IMR-90 (cell line): ENCODE data around the gene ADGRD1. TPM values are rescaled to one million over a fixed set of nuclear protein-coding genes. Genes with fewer than 3 reads are reported as not detected.

Experiments
- ATAC-seq: fragments of 200-7000 bp; cut with Tn5 transposase; 2 replicates; pipeline ENCODE4 v1.9.1; 2020; ENCODE audit warnings: low read depth, mild to moderate bottlenecking, moderate library complexity
- BruUV-seq: library from RNA; stranded (reverse); fragments of 400-500 nt; replicated peaks from 2 replicates; lab custom pipeline; 2021; lab: Mats Ljungman, UMichigan
- CTCF ChIA-PET: fragments of 300-600 bp; formaldehyde crosslinking; extraction: SDS; loops from one replicate; lab custom pipeline; 2021; ENCODE audit warnings: antibody characterized with exemption; lab: Yijun Ruan, JAX
- POLR2A ChIA-PET: fragments of 300-600 bp; sonication (Branson Sonifier 250); formaldehyde crosslinking; loops from one replicate; lab custom pipeline; 2022; ENCODE audit warnings: antibody characterized with exemption; ENCODE audit not compliant: unreplicated experiment; lab: Charles Lee
- DNase-seq: peaks from one replicate; pipeline ENCODE4 v3.0.0; 2013
- H2AFZ ChIP-seq: replicated peaks from 2 replicates; pipeline ENCODE3; 2013; ENCODE audit warnings: low read length, mild to moderate bottlenecking; ENCODE audit not compliant: poor library complexity
- H2AK5ac ChIP-seq: 2 replicates; pipeline ENCODE4 v1.6.1; 2013; ENCODE audit warnings: low read depth, low read length, inconsistent platforms
- H2AK9ac ChIP-seq: replicated peaks from 2 replicates; pipeline ENCODE3; 2013; ENCODE audit warnings: mild to moderate bottlenecking, low read depth, low read length, moderate library complexity; ENCODE audit not compliant: poor library complexity
- H2BK120ac ChIP-seq: 2 replicates; pipeline ENCODE4 v1.6.1; 2013; ENCODE audit warnings: low read depth, low read length, inconsistent platforms
- H2BK15ac ChIP-seq: 3 replicates; pipeline ENCODE4 v1.6.1; 2013; ENCODE audit warnings: low read depth, low read length, inconsistent platforms
- H2BK20ac ChIP-seq: 2 replicates; pipeline ENCODE4 v1.6.1; 2013; ENCODE audit warnings: low read depth, mild to moderate bottlenecking, inconsistent platforms, low read length, moderate library complexity
- H2BK5ac ChIP-seq: 2 replicates; pipeline ENCODE4 v1.6.1; 2013; ENCODE audit warnings: mild to moderate bottlenecking, low read depth, low read length, inconsistent platforms; ENCODE audit not compliant: poor library complexity, severe bottlenecking
- H3K14ac ChIP-seq: replicated peaks from 2 replicates; pipeline ENCODE4 v1.6.1; 2013; ENCODE audit warnings: low read depth, low read length, inconsistent platforms
- H3K18ac ChIP-seq: 2 replicates; pipeline ENCODE4 v1.6.1; 2013; ENCODE audit warnings: low read depth, low read length, control low read depth
- H3K23ac ChIP-seq: 2 replicates; pipeline ENCODE4 v1.6.1; 2013; ENCODE audit warnings: low read depth, low read length, inconsistent platforms
- H3K27ac ChIP-seq: 2 replicates; pipeline ENCODE4 v1.5.1; 2013; ENCODE audit warnings: mild to moderate bottlenecking, control low read depth, low read length; ENCODE audit not compliant: insufficient read depth
- H3K27me3 ChIP-seq: 2 replicates; pipeline ENCODE4 v1.6.1; 2013; ENCODE audit warnings: low read length; ENCODE audit not compliant: control insufficient read depth, insufficient read depth
- H3K36me3 ChIP-seq: 2 replicates; pipeline ENCODE4 v1.6.1; 2013; ENCODE audit warnings: low read length, mixed read lengths; ENCODE audit not compliant: control insufficient read depth, insufficient read depth
- H3K4ac ChIP-seq: 2 replicates; pipeline ENCODE4 v1.6.1; 2013; ENCODE audit warnings: low read depth, low read length, inconsistent platforms
- H3K4me1 ChIP-seq: 2 replicates; pipeline ENCODE4 v1.6.1; 2013; ENCODE audit warnings: low read length, mixed read lengths; ENCODE audit not compliant: control insufficient read depth, insufficient read depth
- H3K4me2 ChIP-seq: 2 replicates; pipeline ENCODE4 v1.6.1; 2013; ENCODE audit warnings: low read depth, mild to moderate bottlenecking, control low read depth, low read length, moderate library complexity
- H3K4me3 ChIP-seq: 2 replicates; pipeline ENCODE4 v1.5.1; 2013; ENCODE audit warnings: low read depth, mild to moderate bottlenecking, control low read depth, low read length, moderate library complexity; ENCODE audit not compliant: insufficient read depth
- H3K56ac ChIP-seq: 2 replicates; pipeline ENCODE4 v1.6.1; 2013; ENCODE audit warnings: low read length, inconsistent platforms; ENCODE audit not compliant: insufficient read depth; ENCODE audit errors: extremely low read depth
- H3K79me1 ChIP-seq, 2 experiments: 2 replicates each; pipeline ENCODE4 v1.6.1; 2013; ENCODE audit warnings: low read length in 2 of 2, inconsistent platforms in 1 of 2, low read depth in 1 of 2
- H3K9ac ChIP-seq: 2 replicates; pipeline ENCODE4 v1.6.1; 2013; ENCODE audit warnings: low read depth, low read length, control low read depth
- H3K9me1 ChIP-seq: 2 replicates; pipeline ENCODE4 v1.6.1; 2013; ENCODE audit warnings: low read length, inconsistent platforms; ENCODE audit not compliant: insufficient read depth
- H3K9me3 ChIP-seq: 2 replicates; pipeline ENCODE4 v1.6.1; 2013; ENCODE audit warnings: low read length; ENCODE audit not compliant: control insufficient read depth, insufficient read depth
- H4K20me1 ChIP-seq: 2 replicates; pipeline ENCODE4 v1.6.1; 2013; ENCODE audit warnings: low read length, inconsistent platforms; ENCODE audit not compliant: insufficient read depth
- H4K5ac ChIP-seq: 2 replicates; pipeline ENCODE4 v1.6.1; 2013; ENCODE audit warnings: mild to moderate bottlenecking, low read depth, low read length, control low read depth
- H4K8ac ChIP-seq, 2 experiments: 2 replicates each; pipeline ENCODE4 v1.6.1; 2013; ENCODE audit warnings: low read depth in 2 of 2, low read length in 2 of 2, control low read depth in 1 of 2, inconsistent platforms in 1 of 2
- H4K91ac ChIP-seq: 2 replicates; pipeline ENCODE4 v1.6.1; 2013; ENCODE audit warnings: low read depth, low read length, inconsistent platforms; ENCODE audit not compliant: insufficient read depth
- BHLHE40 ChIP-seq: fragments of 150-350 bp; IDR thresholded peaks from 2 replicates; pipeline ENCODE4 v1.6.1; 2016; ENCODE audit warnings: mild to moderate bottlenecking, low read depth, low read length
- CHD1 ChIP-seq: IDR thresholded peaks from 2 replicates; pipeline ENCODE4 v1.6.1; 2012; ENCODE audit warnings: low read depth, low read length, improper control_type of control experiment
- CTCF ChIP-seq: conservative IDR thresholded peaks from 2 replicates; pipeline ENCODE4 v1.5.1; 2012; ENCODE audit warnings: mild to moderate bottlenecking, low read depth, low read length, improper control_type of control experiment
- FOS ChIP-seq: fragments of 150-350 bp; IDR thresholded peaks from 2 replicates; pipeline ENCODE4 v1.6.1; 2016; ENCODE audit warnings: low read depth, low read length
- MAFK ChIP-seq: IDR thresholded peaks from 2 replicates; pipeline ENCODE4 v1.6.1; 2012; ENCODE audit warnings: low read depth, low read length, improper control_type of control experiment
- MAZ ChIP-seq: IDR thresholded peaks from 2 replicates; pipeline ENCODE4 v1.6.1; 2012; ENCODE audit warnings: low read depth, mild to moderate bottlenecking, low read length, improper control_type of control experiment, moderate library complexity, borderline replicate concordance
- MXI1 ChIP-seq: IDR thresholded peaks from 2 replicates; pipeline ENCODE4 v1.6.1; 2012; ENCODE audit warnings: low read depth, mild to moderate bottlenecking, low read length, moderate library complexity, borderline replicate concordance
- POLR2A ChIP-seq: IDR thresholded peaks from 2 replicates; pipeline ENCODE4 v1.6.1; 2012; ENCODE audit warnings: mild to moderate bottlenecking, low read depth, low read length
- RAD21 ChIP-seq: IDR thresholded peaks from 2 replicates; pipeline ENCODE4 v1.6.1; 2012; ENCODE audit warnings: low read length, improper control_type of control experiment
- RCOR1 ChIP-seq: IDR thresholded peaks from 2 replicates; pipeline ENCODE4 v1.6.1; 2012; ENCODE audit warnings: mild to moderate bottlenecking, low read length, improper control_type of control experiment; ENCODE audit not compliant: insufficient replicate concordance
- RFX5 ChIP-seq: IDR thresholded peaks from 2 replicates; pipeline ENCODE4 v1.8.0; 2012; ENCODE audit warnings: low read depth, mild to moderate bottlenecking, low read length, moderate library complexity
- WGBS, 2 experiments: methylation state at CpG; one replicate each; pipeline versions ENCODE4 v1.1.5 to v1.1.7; 2013; ENCODE audit warnings: missing lambda C conversion rate in 2 of 2; ENCODE audit not compliant: insufficient read length in 1 of 2; ENCODE audit errors: extremely low coverage in 2 of 2; 5-methylcytosine and 5-hydroxymethylcytosine counted together
- dilution Hi-C: fragments of 300-500 bp; cut with HindIII; formaldehyde crosslinking; loops from one replicate; pipeline ENCODE4 v1.14.3; 2018; ENCODE audit warnings: low sequenced_read_pairs; ENCODE audit not compliant: unreplicated experiment
- in situ Hi-C: fragments of 300-500 bp; cut with MboI; formaldehyde crosslinking; loops from 3 replicates; pipeline ENCODE4 v1.14.3; 2019; ENCODE audit warnings: low sequenced_read_pairs, inconsistent platforms, mixed read lengths
- intact Hi-C: fragments of 100-400 bp; cut with micrococcal nuclease; formaldehyde crosslinking; loops from 2 replicates; pipeline ENCODE4 v1.10.0; 2022
- polyA plus RNA-seq, 3 experiments: library from polyadenylated mRNA; depleted of rRNA; stranded (reverse); fragments of >200 nt; gene quantifications; 2 replicates each; pipeline ENCODE4 v1.2.3, GENCODE V29; 2012; ENCODE audit warnings: low replicate concordance in 1 of 3
- total RNA-seq: library from RNA; depleted of rRNA; stranded (reverse); fragments of >200 nt; gene quantifications from 2 replicates; pipeline ENCODE4 v1.2.3, GENCODE V29; 2012

Gene ADGRD1
- total and polyA plus RNA-seq, 2 of the 4 experiments (the other 2 are of a cell fraction): not detected

- H2AK9ac ChIP-seq: no peak overlapping the region
- ATAC-seq: no peak
- no peak overlapping the region for H3K27ac ChIP-seq
- H3K18ac ChIP-seq: no peak overlapping the region
- no peak overlapping the region for H3K4me2 ChIP-seq
- H3K4me3 ChIP-seq: no peak overlapping the region
- CTCF ChIA-PET: no interaction called here
- H3K4ac ChIP-seq: no peak overlapping the region
- H3K9ac ChIP-seq: no peak overlapping the region
- TF ChIP-seq RAD21 (no peak), POLR2A (no peak), FOS (no peak), RCOR1 (no peak), CHD1 (no peak), MAZ (no peak), RFX5 (no peak), BHLHE40 (no peak), MXI1 (no peak), CTCF (no peak), MAFK (no peak)
- no peak overlapping the region for H2AK5ac ChIP-seq
- H3K79me1 ChIP-seq: no peaks in the 10 kb centered on the region
- peaks cover 38% of the 10 kb centered on the region for H3K9me3 ChIP-seq
- no peak overlapping the region for H4K91ac ChIP-seq
- no peak overlapping the region for H2BK120ac ChIP-seq
- no peak overlapping the region for H3K56ac ChIP-seq
- no peak overlapping the region for H4K5ac ChIP-seq
- in situ Hi-C loops: no loop called here
- no peaks in the 10 kb centered on the region for H3K36me3 ChIP-seq
- H3K9me1 ChIP-seq: no peaks in the 10 kb centered on the region
- WGBS, 2 experiments: 28% methylated on average over 3 of the region's 6 CpGs; no CpG with 5 or more reads in 1 of the 2 experiments
- DNase-seq: no peak
- H2BK20ac ChIP-seq: no peak overlapping the region
- H3K23ac ChIP-seq: no peak overlapping the region
- H3K4me1 ChIP-seq: no peaks in the 10 kb centered on the region
- H3K14ac ChIP-seq: no peak overlapping the region
- POLR2A ChIA-PET: no interaction called here
- no peaks in the 10 kb centered on the region for H3K27me3 ChIP-seq
- BruUV-seq: no TSS peak
- H2AFZ ChIP-seq: no peak overlapping the region
- intact Hi-C loops: no loop called here
- no peak overlapping the region for H2BK15ac ChIP-seq
- no peaks in the 10 kb centered on the region for H4K20me1 ChIP-seq
- no peak overlapping the region for H2BK5ac ChIP-seq
- no peak overlapping the region for H4K8ac ChIP-seq
- dilution Hi-C loops: no loop called here
Measured at GRCh38 chr12:131155131-131155530, 201.4 kb downstream of the ADGRD1 start.
